SK-N-SH treated with all-trans-retinoic acid at 6 μM for 48 hours (cell line): ENCODE data around the gene MYCBPAP.
A peak's percentile ranks its signal among the peaks of the same experiment; 100 is the strongest.

Experiments used
- ATAC-seq: fragments of 200-7000 bp; cut with Tn5 transposase; 3 replicates; pipeline ENCODE4 v1.9.1; 2020; ENCODE audit warnings: mild to moderate bottlenecking, moderate library complexity
- ARNTL ChIP-seq: fragments of 450-650 bp; formaldehyde crosslinking; IDR thresholded peaks from 2 replicates; pipeline ENCODE4 v1.5.0; 2020; ENCODE audit warnings: low read depth, mild to moderate bottlenecking, moderate library complexity, borderline replicate concordance
- BACH2 ChIP-seq: fragments of 250-450 bp; sonication (Bioruptor Pico); IDR thresholded peaks from 2 replicates; pipeline ENCODE4 v1.9.0; 2021; ENCODE audit warnings: mild to moderate bottlenecking, borderline replicate concordance
- CREB5 ChIP-seq: fragments of 250-450 bp; sonication (Bioruptor Pico); IDR thresholded peaks from 2 replicates; pipeline ENCODE4 v1.5.1; 2020; ENCODE audit warnings: low read depth, mild to moderate bottlenecking, moderate library complexity
- CSDC2 ChIP-seq: fragments of 250-450 bp; sonication (Bioruptor Pico); IDR thresholded peaks from 2 replicates; pipeline ENCODE4 v1.5.0; 2020; ENCODE audit warnings: mild to moderate bottlenecking, moderate library complexity
- CSRNP3 ChIP-seq: fragments of 250-450 bp; sonication (Bioruptor Pico); IDR thresholded peaks from 2 replicates; pipeline ENCODE4 v1.5.1; 2021; ENCODE audit warnings: mild to moderate bottlenecking, moderate library complexity
- ESRRG ChIP-seq: fragments of 250-450 bp; sonication (Bioruptor Pico); IDR thresholded peaks from 2 replicates; pipeline ENCODE4 v1.6.1; 2021; ENCODE audit warnings: mild to moderate bottlenecking
- ISL1 ChIP-seq: fragments of 250-450 bp; sonication (Bioruptor Pico); IDR thresholded peaks from 2 replicates; pipeline ENCODE4 v2.1.2; 2022; ENCODE audit warnings: mild to moderate bottlenecking, moderate library complexity
- OSR1 ChIP-seq: fragments of 250-450 bp; sonication (Bioruptor Pico); IDR thresholded peaks from 2 replicates; pipeline ENCODE4 v1.8.0; 2022; ENCODE audit warnings: moderate library complexity, mild to moderate bottlenecking, inconsistent platforms
- PATZ1 ChIP-seq: fragments of 250-450 bp; sonication (Bioruptor Pico); IDR thresholded peaks from 2 replicates; pipeline ENCODE4 v1.8.0; 2020; ENCODE audit warnings: mild to moderate bottlenecking, moderate library complexity, borderline replicate concordance
- POU6F1 ChIP-seq: fragments of 250-450 bp; sonication (Bioruptor Pico); IDR thresholded peaks from 2 replicates; pipeline ENCODE4 v1.8.0; 2021; ENCODE audit warnings: low read depth, mild to moderate bottlenecking, moderate library complexity, borderline replicate concordance
- PPARA ChIP-seq: fragments of 250-450 bp; sonication (Bioruptor Pico); IDR thresholded peaks from 2 replicates; pipeline ENCODE4 v1.5.0; 2020; ENCODE audit warnings: mild to moderate bottlenecking, borderline replicate concordance
- RARB ChIP-seq: fragments of 250-450 bp; sonication (Bioruptor Pico); IDR thresholded peaks from 2 replicates; pipeline ENCODE4 v1.8.0; 2021; ENCODE audit warnings: mild to moderate bottlenecking, moderate library complexity
- SNAI2 ChIP-seq: fragments of 250-450 bp; sonication (Bioruptor Pico); IDR thresholded peaks from 2 replicates; pipeline ENCODE4 v1.5.0; 2020; ENCODE audit warnings: mild to moderate bottlenecking, moderate library complexity
- TCF4 ChIP-seq: fragments of 250-450 bp; sonication (Bioruptor Pico); IDR thresholded peaks from 2 replicates; pipeline ENCODE4 v1.8.0; 2021; ENCODE audit warnings: mild to moderate bottlenecking, moderate library complexity, borderline replicate concordance
- TOX ChIP-seq: fragments of 250-450 bp; sonication (Bioruptor Pico); IDR thresholded peaks from 2 replicates; pipeline ENCODE4 v1.8.0; 2021; ENCODE audit warnings: mild to moderate bottlenecking, moderate library complexity, borderline replicate concordance
- TSHZ2 ChIP-seq: fragments of 250-450 bp; sonication (Bioruptor Pico); IDR thresholded peaks from 2 replicates; pipeline ENCODE4 v1.5.0; 2020; ENCODE audit warnings: mild to moderate bottlenecking, moderate library complexity
- ZC3H10 ChIP-seq: fragments of 250-450 bp; sonication (Bioruptor Pico); IDR thresholded peaks from 2 replicates; pipeline ENCODE4 v1.5.1; 2021; ENCODE audit warnings: mild to moderate bottlenecking, moderate library complexity
- ZFP3 ChIP-seq: fragments of 250-450 bp; sonication (Bioruptor Pico); IDR thresholded peaks from 2 replicates; pipeline ENCODE4 v1.5.0; 2020; ENCODE audit warnings: mild to moderate bottlenecking, moderate library complexity
- ZFP30 ChIP-seq: fragments of 450-650 bp; formaldehyde crosslinking; IDR thresholded peaks from 2 replicates; pipeline ENCODE4 v1.5.0; 2022; ENCODE audit warnings: mild to moderate bottlenecking, moderate library complexity
- ZNF565 ChIP-seq: fragments of 450-650 bp; formaldehyde crosslinking; conservative IDR thresholded peaks from 2 replicates; pipeline ENCODE4 v1.5.0; 2020; ENCODE audit warnings: low read depth, mild to moderate bottlenecking, moderate library complexity
- ZNF8 ChIP-seq: fragments of 450-650 bp; formaldehyde crosslinking; IDR thresholded peaks from 2 replicates; pipeline ENCODE4 v1.5.0; 2020; ENCODE audit warnings: mild to moderate bottlenecking, moderate library complexity

Gene MYCBPAP

GRCh38 chr17:50527949-50528474, 19.8 kb downstream of the MYCBPAP start:
- TF ChIP-seq ZC3H10 (CRISPR knock-in tag) (no peak), TCF4 (CRISPR knock-in tag) (no peak), ISL1 (CRISPR knock-in tag) (no peak), ZNF8 (CRISPR knock-in tag) (no peak), OSR1 (CRISPR knock-in tag) (no peak), RARB (CRISPR knock-in tag) (no peak), CSDC2 (no peak)
- no peak for ATAC-seq

GRCh38 chr17:50529849-50530248, 21.6 kb downstream of the MYCBPAP start:
- TF ChIP-seq BACH2 (CRISPR knock-in tag) (no peak), ZFP3 (CRISPR knock-in tag) (no peak), PATZ1 (no peak), TSHZ2 (no peak)
- no peak for ATAC-seq

GRCh38 chr17:50531428-50532025, 23.3 kb downstream of the MYCBPAP start:
- no peak for TF ChIP-seq SNAI2 (CRISPR knock-in tag)
- TF ChIP-seq ZC3H10 (CRISPR knock-in tag), result no peak
- TF ChIP-seq ESRRG, result no peak
- no peak for TF ChIP-seq PATZ1
- TF ChIP-seq POU6F1, result no peak
- TF ChIP-seq ARNTL (CRISPR knock-in tag), result no peak
- TF ChIP-seq TOX (CRISPR knock-in tag), result no peak
- no peak for ATAC-seq

- peak; percentile 79 for ATAC-seq
- TF ChIP-seq TOX (CRISPR knock-in tag) (no peak), ZNF565 (CRISPR knock-in tag) (no peak), ARNTL (CRISPR knock-in tag) (no peak), BACH2 (CRISPR knock-in tag) (no peak), PPARA (CRISPR knock-in tag) (no peak), OSR1 (CRISPR knock-in tag) (no peak), SNAI2 (CRISPR knock-in tag) (no peak), ZFP3 (CRISPR knock-in tag) (no peak), CREB5 (CRISPR knock-in tag) (no peak), ZFP30 (no peak), ZC3H10 (CRISPR knock-in tag) (no peak), CSRNP3 (CRISPR knock-in tag) (no peak)
Measured at GRCh38 chr17:50532452-50533024, 24.3 kb downstream of the MYCBPAP start, which contains the start of gene EPN3. TSS of gene EPN3 (plus strand) at chr17:50532735. CDS start at chr17:50536557, 3,822 bp downstream.
